Measurements from ENCODE around the gene SEMA3C.

Gene SEMA3C

GRCh38 chr7:80823057-80823456, 95.8 kb downstream of the SEMA3C start:
- no peak for DNase-seq (ENCODE audit: low spot score)

DNA sequence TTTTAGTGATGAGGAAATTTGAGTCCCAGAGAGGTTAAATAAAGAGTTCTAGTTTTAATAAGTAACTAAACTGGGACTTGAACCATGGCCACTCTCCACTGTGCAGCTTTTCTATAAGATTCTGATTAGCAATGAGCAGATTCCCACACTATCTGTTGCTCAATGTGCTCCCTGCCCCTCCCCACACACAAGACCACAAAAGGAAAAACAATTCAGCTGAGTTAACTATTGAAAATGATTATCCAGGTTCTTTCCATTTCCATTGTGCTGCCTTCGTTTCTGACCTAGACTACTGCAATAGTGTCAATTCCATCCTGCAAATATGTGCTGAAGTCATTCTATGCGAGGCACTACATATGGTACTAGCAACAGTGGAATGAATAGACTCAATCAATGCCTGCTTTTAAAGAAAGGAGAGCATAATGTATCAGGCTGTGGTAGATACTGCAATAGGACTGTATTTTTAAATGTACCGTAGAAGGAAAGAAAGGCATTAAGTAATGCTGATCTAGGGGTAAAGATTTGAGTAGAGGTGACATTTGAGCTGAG, 97.0 kb downstream of the SEMA3C start:
- no peak for DNase-seq (ENCODE audit: low spot score)

GRCh38 chr7:80819503-80819902, 99.3 kb downstream of the SEMA3C start:
- DNase-seq (ENCODE audit: low spot score) = no peak

DNA sequence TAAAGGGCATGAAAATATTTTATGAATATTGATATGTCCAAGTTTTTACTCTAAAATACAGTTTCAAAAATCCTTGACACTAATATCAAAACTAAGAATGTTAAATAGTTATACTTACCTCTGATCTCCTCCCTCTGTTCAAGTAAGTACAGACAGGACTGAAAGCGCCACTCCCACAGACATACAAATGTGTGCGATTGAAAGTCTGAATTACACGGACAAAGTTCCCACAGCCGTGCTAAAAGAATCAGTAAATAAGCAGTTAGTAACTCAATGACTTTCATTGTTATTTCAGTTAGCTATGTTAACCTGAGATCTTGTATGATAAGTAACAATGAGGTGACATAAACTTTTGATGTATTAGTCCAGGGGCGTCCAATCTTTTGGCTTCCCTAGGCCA, 100.7 kb downstream of the SEMA3C start:
- no peak for DNase-seq (ENCODE audit: low spot score)

DNA sequence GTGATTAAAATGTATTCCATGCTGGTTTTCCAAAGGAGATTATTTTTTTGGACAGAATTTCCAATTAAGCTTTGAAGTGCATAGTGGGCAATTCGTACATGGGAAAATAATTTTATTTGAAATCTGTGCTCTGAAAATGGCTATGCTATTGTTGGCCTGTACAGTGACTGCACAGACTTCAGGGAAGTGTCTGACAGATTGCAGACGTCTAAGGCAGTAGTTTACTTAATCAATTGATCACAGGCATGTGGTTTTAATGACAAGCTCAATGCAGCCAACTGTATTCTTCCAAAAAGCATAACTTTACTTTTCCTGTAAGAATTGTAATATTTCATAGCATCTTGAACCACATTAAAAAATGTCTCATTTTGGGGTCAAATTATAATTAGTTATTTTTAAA, 102.0 kb downstream of the SEMA3C start:
- no peak for DNase-seq (ENCODE audit: low spot score)

DNA sequence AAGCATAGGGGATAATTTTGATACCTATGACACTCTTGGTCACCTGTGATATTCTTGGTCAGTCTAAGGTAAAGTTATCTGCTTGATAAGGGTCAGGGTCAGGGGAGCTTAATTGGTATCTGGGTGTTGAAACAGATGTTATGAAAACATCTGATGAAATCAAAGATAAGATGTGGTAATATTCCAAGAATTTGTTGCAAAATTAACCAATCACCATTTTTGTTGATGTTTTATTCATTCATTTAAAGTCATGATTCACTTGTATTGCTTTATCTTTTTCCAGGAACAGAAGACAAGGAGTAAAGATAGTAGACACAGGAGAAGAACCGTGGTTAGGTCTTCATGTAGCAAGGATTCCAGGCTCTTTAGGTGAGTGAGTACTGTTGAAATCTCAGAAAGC, 103.1 kb downstream of the SEMA3C start:
- DNase-seq (ENCODE audit: low spot score) = no peak

GRCh38 chr7:80809545-80809944, 109.3 kb downstream of the SEMA3C start:
- no peak for DNase-seq (ENCODE audit: low spot score)

DNA sequence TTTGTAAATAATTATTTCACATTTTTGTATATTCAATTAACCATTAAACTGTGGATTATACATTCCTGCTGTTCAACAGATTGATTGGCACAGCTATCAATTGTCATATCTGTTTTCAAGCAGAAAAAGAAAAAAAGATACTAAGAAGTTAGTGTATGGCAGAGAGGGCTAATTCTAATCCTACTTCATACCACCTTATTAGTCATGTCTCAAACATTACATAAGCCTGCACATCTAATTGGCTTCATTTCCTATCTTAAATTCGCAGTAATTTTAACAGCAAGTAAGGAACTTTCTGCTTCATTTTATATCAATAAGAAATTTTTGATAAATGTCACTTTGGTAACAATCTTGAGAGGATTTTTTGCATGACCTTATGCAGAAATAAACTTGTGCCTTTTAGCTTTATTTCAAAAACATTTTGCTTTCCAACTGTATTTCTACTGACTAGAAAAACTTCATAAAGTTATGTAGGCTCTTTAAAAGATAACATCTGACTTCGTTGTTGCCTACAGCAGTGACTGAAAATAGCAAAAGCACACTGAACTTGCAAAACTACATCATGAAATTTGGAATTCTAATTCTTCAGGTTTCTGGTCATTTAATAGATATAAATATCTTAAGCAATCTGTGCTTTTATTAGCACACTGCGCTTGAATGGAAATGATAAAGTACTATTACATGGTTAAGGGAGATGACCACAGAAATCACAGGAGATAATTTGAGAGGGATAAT, 111.5 kb downstream of the SEMA3C start:
- DNase-seq (ENCODE audit: low spot score) = no peak

DNA sequence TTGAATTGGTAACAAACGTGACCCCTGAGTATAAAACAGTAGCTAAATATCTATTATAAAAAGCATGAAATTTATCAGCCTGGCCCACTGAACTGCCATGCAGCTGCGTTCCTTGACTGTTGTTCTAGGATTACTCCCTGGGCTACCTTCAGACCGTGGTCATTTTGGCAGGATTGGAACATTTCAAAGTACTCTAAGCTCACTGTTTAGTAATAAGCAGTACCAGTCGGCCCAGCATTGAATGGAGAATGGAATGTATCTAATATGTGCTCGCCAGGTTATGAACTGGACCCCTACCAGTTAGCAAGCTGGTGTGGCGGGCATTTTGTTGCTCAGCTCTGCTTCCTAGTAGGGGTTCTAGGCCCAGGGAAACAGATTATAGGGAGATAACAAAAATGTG, 112.2 kb downstream of the SEMA3C start:
- no peak for DNase-seq (ENCODE audit: low spot score)

DNA sequence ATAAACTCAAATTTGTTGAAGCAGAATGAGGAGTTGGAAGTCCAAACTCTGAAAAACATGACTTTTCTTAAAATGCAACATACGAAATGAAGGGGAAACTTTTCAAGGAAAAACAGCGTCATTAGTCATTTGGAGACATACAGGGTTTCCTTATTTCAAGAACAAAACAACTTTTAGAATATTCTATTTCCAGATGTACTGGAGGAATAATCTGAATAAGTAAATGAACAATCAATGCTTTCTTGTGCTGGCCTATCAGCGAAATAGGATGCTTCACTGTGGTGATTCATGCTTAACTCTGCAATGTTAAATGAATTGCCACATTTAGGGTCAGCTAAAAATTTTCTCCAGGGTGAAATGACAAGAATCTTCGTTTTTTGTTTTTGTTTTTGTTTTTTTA, 114.3 kb downstream of the SEMA3C start:
- DNase-seq (ENCODE audit: low spot score) = no peak

- DNase-seq (ENCODE audit: low spot score) = no peak
Observed at GRCh38 chr7:80802527-80802926, 116.3 kb downstream of the SEMA3C start.

- DNase-seq (ENCODE audit: low spot score) = no peak
Observed at GRCh38 chr7:80794631-80795573, 123.9 kb downstream of the SEMA3C start.

DNA sequence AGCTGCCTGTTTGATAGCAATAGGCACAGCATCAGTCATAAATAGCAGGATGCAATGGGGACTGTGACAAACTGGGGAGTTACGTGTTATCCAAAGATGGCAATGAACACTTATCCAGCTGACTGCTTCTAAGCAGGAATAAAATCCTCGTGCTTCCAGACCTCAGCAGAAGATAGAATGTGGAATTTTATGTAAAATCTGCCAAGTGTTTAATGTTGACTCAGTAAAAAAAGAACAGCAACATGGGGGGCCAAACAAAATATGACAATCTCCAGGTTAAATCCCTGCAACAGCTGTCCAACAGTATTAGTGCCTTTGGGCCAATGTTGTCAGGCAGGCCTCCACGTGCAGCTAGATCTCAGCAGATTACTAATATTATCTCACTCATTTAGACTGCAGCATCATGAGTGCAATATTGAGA, 127.3 kb downstream of the SEMA3C start:
- no peak for DNase-seq (ENCODE audit: low spot score)

DNA sequence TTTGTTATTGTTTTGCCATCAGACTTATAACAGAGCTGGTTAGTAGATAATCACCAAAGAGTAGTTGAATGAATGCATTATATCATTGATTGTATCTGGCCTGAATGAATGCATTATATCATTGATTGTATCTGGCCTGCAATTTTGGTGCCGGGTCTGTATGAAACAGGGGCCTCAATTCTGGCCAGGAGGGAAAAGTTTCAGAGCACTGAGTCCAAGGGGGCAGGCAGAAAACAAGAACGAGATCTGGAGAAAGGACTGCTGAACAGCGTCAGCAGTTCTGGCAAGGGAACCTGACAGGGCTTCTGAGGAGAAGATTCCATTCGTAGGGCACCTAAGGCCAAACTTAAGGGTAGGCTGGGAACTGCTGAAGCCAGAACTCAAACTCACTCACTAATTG, 128.0 kb downstream of the SEMA3C start:
- DNase-seq (ENCODE audit: low spot score) = no peak

GRCh38 chr7:80787721-80788120, 131.1 kb downstream of the SEMA3C start:
- DNase-seq (ENCODE audit: low spot score) = no peak

GRCh38 chr7:80785961-80786536, 132.8 kb downstream of the SEMA3C start:
- no peak for DNase-seq (ENCODE audit: low spot score)

GRCh38 chr7:80785276-80785675, 133.6 kb downstream of the SEMA3C start:
- DNase-seq (ENCODE audit: low spot score) = no peak

- peak; percentile 19 for DNase-seq (ENCODE audit: low spot score)
Observed at GRCh38 chr7:80783678-80784327, 135.0 kb downstream of the SEMA3C start.

GRCh38 chr7:80783186-80783677, 135.6 kb downstream of the SEMA3C start:
- DNase-seq (ENCODE audit: low spot score) = no peak

GRCh38 chr7:80781561-80781979, 137.3 kb downstream of the SEMA3C start:
- no peak for DNase-seq (ENCODE audit: low spot score)

- no peak for DNase-seq (ENCODE audit: low spot score)
Observed at GRCh38 chr7:80781146-80781545, 137.7 kb downstream of the SEMA3C start.

GRCh38 chr7:80779456-80779855, 139.4 kb downstream of the SEMA3C start:
- no peak for DNase-seq (ENCODE audit: low spot score)

Measured in hepatic stellate cell (primary cell).